A673 (cell line): Measurements from ENCODE around the gene GPLD1.

ENCODE experiments used
- EZH2 ChIP-seq: fragments of 200-600 bp; sonication (generic); IDR thresholded peaks from 2 replicates; pipeline ENCODE4 v1.6.1; 2017; ENCODE audit warnings: borderline replicate concordance, low read depth, mild to moderate bottlenecking, mixed read lengths, antibody characterized with exemption, low read length; ENCODE audit not compliant: poor library complexity, severe bottlenecking
- TF ChIP-seq, protein P1 (sequence below): fragments of 300-800, 200-600 bp; sonication (generic); conservative IDR thresholded peaks from 2 replicates; pipeline ENCODE4 v1.5.1; 2017; ENCODE audit warnings: low read depth, mild to moderate bottlenecking, antibody characterized with exemption, low read length, moderate library complexity, mixed read lengths

DNA sequence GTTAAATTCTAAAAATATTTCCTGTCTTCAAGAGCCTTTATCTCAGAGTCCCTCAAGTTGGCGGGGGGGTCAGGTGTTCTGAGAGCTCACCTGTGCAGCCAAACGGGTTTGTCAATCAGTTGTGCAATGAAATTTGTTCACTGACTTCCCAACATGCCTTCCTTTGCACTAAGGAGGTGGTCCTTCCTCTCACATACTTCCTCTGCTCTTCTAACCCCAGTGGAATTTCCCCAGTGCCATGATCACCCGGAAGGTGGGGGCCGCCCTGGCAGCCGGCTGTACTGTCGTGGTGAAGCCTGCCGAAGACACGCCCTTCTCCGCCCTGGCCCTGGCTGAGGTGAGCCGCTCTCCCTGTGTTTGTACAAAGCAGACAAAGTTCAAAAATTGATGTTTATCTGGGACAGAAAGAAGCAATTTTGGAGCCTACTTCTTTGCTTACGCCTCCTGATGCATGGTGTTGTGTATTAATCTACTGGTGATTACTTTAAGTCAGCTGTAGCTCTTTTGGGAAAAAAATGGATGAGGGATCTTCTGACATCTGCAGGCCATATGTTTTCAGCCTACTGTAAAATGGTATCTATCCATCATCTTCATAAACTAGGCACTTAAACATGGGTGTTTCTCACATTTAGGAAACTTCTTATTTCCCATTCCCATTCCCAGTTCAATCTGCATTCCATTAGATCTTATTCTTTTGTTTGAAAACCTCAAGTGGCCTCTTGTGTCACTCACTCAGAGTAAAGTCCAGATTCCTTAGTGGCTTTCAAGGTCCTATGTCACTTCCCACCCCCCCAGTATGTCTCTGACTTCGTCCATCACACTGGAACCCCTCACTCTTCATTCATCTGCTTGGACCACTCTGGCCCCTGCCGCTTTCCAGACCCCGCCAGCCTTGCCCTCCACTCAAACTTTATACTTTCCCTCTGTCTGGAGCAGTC is 15.5 kb upstream of the GPLD1 start:
- TF ChIP-seq, protein P1, sequence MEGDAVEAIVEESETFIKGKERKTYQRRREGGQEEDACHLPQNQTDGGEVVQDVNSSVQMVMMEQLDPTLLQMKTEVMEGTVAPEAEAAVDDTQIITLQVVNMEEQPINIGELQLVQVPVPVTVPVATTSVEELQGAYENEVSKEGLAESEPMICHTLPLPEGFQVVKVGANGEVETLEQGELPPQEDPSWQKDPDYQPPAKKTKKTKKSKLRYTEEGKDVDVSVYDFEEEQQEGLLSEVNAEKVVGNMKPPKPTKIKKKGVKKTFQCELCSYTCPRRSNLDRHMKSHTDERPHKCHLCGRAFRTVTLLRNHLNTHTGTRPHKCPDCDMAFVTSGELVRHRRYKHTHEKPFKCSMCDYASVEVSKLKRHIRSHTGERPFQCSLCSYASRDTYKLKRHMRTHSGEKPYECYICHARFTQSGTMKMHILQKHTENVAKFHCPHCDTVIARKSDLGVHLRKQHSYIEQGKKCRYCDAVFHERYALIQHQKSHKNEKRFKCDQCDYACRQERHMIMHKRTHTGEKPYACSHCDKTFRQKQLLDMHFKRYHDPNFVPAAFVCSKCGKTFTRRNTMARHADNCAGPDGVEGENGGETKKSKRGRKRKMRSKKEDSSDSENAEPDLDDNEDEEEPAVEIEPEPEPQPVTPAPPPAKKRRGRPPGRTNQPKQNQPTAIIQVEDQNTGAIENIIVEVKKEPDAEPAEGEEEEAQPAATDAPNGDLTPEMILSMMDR = no peak
- TF ChIP-seq EZH2 = no peak
